GM12892 (cell line): ENCODE results near the gene TOP3B.

ENCODE experiments used
- POLR2A ChIP-seq: IDR thresholded peaks from 2 replicates; pipeline ENCODE4 v1.6.1; 2011; ENCODE audit warnings: low read depth, low read length, control low read depth
- POLR2AphosphoS5 ChIP-seq: IDR thresholded peaks from 2 replicates; pipeline ENCODE4 v1.6.1; 2011; ENCODE audit warnings: low read depth, low read length, control low read depth

DNA sequence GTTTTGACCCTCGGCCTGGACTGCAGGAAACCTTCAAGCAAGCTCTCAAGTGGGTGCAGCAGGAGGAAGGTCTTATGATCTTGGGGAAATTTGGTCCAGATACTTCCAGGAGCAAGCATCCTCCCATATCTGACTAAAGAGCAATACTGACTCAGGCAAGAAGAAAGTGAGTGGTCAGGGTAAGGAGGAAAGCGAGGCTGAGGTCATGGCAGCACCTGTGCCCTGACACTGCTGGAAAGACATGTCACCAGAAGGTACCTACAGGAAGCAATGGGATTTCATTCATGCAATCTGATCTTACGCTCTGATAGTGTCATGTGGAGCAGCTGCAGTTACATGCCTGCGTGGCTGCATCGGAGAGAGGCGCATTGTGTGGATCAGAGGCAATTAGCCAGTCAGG lies 6.5 kb upstream of the TOP3B start:
- TF ChIP-seq POLR2AphosphoS5 (no peak), POLR2A (no peak)
